Measurements from ENCODE around the gene FNDC3B.

FNDC3B gene

DNA sequence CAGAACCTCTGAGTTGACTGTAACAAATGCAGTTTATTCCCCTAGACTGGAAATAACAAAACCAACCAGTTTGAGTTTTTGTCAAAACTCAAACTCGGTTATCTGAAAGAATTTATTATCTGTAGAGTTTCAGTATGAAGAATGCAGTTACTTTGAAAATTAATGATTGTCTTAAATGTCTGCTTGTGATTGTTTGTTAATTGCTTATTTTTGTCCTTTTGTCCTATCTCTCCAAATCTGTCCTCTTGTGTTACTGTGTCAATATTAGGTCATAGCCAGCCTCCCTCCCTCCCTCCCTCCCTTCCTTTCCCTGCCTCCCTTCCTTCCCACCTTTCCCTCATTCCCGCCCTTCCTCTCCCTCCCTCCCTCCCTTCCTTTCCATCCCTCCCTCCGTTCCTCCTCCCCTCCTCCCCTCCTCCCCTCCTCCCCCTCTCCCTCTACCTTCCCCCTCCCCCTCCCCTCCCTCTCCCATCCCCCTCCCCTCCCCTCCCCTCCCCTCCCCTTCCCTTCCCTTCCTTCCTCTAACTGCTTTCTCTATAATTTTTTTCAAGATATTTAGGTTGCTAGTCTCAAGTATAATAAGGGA, 153.5 kb downstream of the FNDC3B start:
- no peak for DNase-seq (ENCODE audit: low spot score)

DNA sequence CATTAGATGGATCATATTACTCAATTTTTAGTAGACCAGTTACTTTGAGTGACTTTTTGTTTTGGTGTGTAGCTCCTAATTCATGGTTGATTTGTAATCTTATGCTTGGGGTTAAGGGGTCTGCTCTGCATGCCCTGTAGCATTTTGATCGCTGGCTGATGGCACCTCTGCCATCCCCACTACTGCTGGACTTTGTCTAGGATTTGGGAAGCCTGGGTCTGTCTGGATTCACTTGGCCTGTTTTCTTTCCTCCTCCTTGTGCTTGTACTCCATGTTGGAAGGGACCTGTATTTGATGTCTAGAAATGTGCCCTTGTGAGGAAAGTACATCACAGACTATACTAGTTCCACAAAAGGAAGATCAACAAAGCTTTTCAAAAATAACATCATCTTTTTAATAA, 154.1 kb downstream of the FNDC3B start:
- DNase-seq (ENCODE audit: low spot score) = no peak

DNA sequence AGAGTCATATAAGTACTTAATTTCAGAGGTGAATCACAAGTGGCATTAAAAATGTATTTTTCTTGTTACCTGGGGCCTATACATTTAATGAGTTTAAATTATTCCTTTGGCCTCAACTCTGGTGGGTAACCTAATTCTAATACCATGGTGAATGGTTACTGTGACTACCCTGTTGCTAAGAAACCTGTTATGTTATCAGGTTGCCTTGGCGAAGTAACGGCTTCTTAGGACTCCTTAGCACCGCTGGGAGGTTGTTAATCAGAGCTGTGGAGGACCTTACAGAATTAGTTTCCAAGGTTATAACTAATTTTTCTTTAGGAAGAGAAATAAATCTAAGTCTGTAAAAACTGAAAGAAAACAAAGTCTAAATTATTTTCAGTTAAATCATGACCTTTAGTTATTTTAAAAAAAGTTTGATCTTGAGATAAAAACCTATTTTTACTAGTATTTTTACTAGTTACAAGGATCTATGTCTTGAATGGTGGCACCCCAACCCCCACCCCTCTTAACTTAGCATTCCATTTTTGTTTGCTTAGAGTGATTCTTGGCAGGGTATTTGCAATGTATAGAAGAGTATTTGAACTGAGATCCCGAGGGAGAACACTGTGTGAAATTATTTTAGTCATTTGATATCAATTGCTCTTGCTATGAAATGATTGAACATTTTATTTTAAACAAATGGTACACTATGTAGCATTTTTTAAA, 155.5 kb downstream of the FNDC3B start:
- DNase-seq (ENCODE audit: low spot score) = no peak

DNA sequence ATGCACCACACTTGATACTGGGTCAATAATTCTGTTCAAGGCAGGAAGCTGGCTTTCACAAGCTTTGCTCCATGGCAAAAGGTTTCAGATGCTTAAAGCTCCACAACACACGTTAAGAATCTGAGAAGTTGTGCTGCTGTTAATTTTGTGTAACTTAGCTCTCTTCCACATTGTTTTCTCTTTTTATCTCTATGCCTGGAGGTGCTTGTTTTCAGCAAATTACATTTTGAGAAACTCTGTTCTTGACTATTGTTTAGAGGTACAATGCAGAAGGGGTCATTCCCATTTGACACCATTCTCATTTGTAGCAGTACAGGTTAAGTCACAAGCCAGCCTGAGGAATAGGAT, 156.0 kb downstream of the FNDC3B start:
- DNase-seq (ENCODE audit: low spot score) = no peak

DNA sequence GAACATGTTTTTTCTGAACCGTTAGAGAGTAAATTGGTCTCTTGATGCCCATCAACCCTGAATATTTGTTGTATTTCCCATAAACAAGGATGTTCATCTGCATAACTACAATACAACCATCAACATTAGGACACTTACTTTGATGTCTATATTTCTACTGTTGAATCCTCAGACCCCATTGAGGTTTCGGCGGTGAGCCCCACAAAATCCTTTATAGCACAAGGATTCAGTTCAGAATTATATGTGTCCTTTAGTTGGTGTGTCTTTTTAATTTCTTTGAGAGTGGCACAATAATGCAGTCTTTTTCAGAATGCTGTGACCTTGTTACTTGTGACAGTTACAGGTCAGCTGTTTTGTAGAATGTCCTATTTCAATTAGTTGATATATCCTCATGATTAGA, 158.0 kb downstream of the FNDC3B start:
- DNase-seq (ENCODE audit: low spot score) = no peak

DNA sequence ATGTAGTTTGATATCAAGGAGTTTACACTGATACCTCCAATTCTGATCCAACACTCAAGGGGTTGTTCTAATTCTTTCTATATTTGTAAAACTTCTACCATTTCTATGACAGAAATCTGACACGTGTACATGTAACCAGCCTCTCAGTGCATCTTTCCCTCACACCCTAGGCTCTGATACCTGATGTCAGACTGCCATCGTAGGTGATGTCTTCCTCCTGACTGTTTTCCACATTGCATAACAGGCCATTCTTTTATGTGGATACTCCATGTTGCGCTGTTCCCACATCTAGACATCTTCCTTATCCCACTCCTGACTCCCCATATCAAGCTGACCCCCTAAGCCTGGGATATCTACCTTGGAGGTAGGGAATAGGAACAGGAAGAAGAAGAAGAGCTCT, 159.1 kb downstream of the FNDC3B start:
- no peak for DNase-seq (ENCODE audit: low spot score)

DNA sequence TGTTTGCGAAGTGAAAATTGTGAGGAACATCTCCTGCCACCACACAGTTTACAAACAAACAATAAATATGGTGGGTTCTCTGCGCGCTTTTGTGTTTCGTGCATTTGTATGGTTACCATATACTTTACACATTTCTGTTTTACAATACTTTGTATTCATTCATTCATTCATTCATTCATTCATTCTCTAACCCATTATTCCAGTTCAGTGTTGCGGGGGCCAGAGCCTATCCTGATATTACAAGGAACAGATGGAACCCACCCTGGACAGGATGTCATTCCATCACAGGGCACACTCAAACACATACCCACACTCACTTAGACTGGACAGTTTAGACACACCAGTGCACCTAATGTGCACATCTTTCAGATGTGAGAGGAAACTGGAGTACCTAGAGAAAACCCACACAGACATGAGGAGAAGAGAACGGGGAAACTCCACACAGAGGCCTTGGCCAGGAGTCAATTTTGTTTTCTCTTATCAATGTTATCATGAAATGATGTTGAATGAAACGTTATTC, 160.5 kb downstream of the FNDC3B start:
- no peak for DNase-seq (ENCODE audit: low spot score)

DNA sequence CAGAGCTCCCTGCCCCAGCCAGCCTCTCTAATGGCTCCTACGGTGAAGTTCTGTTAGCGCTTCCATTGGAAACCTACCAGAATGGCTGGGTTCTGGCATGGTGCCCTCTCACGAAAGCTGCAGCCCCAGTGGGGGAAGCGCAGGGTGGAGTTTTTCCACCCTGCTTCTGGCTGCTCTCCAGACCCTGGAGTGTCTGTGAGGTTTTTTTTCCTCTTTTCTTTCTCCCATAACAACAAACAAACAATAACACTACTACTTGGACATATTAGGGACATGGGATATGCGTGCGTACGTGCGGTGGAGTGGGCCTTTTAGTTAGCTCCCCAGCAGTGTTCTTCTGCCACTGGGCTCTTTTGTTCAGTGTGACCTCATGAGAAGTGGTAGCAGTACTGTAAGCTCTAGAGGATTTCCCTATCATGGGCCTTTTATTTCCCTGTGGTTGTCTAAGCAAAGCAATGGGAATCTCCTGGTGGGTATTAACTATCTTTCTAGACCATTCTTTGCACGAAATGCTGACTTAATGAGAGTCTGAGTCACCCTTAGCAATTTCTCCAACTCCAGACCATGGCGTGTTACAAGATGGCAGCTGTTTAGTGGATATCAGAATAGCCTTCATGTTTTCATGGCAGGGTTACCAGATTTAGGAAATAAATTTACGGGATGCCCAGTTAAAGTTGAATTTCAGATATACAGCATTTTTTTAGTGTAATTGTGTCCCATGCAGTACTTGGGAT, 161.9 kb downstream of the FNDC3B start:
- DNase-seq (ENCODE audit: low spot score) = peak; percentile 34

DNA sequence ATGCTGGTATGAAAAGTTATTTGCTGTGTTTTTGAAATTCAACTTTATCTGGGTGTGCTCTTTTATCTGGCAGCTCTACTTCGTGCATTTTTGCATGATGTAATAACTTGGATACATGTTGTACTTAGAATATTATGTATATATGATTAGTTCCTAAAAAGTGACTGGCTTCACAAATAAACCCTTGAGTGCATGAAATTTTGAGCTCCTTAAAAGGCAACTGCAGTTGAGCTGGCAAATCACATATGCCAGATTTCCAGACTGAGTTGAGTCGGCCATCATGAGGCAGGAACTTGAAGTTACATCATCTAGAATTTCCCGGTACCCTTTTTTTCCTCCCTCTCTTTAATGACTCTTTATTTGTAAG, 162.5 kb downstream of the FNDC3B start:
- no peak for DNase-seq (ENCODE audit: low spot score)

DNA sequence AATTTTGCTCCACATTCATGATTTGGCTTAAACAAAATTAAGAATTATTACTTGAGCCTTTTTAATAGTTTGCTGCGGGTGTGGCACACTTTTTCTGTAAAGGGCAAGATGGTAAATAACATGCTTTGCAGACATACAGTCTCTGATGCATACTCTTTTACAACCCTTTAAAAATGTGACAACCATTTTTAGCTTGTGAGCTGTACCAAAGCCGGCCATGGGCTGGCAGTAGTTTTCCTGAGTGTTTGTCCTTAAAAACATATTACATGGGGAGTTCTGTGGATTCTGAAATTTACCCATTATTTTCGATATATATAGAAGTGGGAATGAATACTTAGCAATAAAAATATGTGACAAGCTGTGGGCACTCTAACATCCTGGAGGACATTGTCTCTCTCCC, 163.4 kb downstream of the FNDC3B start:
- no peak for DNase-seq (ENCODE audit: low spot score)

DNA sequence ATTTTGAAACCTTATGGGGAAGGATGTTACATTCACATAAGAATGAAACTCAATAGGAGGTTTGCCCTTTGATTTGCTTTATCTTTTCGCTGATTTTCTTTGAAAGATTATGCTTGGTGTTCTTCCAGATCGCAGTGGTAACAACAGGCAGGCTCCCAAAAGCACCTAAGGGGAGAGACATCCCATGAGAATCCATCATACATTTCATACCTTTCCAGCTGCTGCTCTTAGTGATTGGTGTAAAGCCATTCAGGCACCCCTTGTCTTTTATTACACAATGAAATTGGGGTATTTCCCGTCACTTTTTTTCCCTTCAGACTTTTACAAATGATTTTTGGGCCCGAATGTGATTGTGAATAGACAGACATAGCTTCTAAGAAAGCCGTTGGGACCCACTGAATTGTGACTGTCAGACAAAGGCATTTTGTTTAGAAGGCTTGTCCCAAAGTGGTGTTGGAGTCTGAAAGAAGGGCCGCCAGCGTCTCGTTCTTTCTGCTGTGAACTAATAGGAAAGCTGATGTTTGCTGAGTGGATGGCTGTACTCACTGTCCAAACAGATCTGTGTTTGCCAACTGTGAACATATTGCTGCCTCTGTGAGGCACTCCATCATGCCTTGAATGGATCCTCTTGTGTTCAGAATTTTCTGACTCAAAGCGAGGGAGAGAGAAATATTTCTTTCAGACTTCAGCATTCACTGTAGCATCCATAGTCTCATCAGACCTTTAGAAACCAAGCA, 164.3 kb downstream of the FNDC3B start:
- no peak for DNase-seq (ENCODE audit: low spot score)

DNA sequence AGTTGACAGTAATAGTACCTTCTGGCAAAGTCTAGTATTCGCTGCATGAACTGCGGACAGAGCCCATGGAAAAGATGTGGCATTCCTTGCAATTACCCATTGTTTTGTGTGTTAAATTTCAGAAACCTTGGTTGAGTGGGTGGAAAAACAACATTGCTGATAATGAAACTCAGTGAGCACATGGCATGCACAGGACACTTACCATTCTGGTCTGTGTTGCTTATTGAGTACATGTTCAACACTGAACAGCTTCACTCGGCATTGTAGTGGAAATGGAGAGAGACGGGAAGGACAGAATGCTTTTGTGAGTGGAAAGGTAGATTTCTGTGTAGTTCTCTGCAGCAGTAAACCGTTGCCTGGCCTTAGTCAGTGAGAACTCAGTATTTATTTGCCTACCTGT, 165.3 kb downstream of the FNDC3B start:
- no peak for DNase-seq (ENCODE audit: low spot score)

DNA sequence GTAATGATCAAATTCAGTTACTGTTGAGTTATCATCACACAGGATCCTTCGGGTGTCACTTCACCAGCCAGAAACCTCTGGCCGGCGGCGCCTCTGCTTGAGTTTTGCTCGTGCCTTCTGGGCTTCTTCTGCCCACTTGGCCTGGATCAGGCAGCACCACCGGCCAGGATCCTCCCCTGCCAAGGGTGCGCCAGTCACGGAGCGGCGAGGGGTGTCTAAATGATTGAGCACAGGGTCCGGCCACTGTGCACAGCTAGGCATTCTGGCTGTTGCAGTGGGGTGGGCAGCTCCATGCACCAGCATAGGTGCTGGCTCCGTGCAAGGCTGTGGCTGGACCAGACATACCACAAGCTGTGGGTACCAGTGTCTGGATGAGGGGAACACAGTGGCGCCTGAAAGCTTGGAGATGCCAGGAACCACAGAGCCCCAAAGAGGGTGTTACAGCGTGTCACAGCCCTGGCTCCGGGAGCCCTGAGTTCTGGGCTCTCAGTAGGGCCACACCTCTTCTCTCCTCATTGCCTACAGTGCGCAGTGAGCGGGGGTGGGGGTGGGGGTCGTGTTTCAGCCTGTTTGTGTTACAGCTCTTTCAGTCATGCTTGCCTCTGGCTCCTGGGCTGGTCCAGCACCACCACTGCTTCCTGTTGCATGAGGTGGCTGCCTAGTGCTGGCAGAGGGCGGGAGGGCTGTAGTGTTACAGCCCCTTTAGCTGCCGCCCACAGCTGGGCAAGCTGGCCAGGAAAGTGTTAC, 169.4 kb downstream of the FNDC3B start:
- DNase-seq (ENCODE audit: low spot score) = no peak

DNA sequence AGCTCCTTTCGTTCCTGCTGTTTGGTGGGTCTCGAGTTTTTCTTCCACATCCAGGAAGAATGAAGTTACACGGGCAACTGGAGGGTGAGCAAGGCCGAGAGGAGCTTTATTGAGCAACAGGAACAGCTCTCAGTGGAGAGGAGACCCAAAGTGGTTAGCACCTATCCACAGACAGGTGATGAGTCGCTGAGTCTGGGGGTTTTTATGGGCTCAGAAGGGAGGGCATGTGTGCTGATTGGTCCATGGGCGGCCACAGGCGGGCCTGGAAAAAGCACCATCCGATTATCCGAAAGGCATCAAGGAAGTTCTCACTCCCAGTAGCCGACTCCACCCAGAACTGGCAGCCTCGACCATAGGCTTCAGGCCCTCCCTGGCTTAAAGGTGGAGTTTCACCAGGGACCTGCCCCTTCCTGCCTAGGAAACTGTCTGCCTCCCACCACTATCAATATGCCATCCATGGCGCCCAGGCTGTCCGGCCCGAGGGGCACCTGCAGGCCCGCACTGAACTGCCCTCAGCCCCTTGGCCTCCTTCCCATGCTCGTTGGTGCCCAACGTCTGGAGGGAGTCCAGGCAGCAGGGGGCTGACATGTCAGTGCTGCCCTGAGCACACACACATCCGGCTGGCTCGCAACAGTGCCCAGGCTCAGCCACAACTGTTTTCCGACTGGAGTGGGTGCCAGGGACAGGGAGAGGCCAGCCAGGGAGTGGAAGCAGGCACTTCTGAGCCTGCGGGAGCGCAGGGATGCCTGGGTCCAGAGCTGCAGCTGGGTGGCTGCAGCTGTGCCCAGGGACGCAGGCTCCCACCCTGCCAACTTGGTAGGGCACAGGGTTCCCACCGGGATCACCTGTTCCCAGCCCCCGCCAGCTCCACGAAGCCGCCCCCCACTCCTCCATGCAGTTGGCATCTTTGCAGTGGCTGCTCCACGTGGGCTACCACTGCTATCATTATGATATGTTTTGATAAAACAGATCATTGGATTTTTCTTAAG, 170.2 kb downstream of the FNDC3B start:
- DNase-seq (ENCODE audit: low spot score) = no peak

DNA sequence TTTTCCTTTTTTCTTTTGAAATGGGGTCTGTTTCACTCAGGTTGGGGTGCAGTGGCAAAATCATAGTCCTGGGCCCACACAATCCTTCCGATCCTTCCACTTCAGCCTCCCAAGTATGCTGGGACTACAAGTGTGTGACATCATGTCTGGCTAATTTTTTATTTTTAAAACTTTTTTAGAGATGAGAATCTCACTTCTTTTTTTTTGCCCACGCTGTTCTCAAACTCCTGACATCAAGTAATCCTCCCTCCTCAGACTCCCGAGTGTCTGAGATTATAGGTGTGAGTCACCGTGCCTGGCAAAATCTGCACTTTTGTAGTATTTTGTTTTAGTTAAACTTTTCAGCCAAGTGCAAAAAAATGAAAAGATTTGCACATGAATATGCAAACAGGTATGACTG, 171.0 kb downstream of the FNDC3B start:
- DNase-seq (ENCODE audit: low spot score) = no peak

DNA sequence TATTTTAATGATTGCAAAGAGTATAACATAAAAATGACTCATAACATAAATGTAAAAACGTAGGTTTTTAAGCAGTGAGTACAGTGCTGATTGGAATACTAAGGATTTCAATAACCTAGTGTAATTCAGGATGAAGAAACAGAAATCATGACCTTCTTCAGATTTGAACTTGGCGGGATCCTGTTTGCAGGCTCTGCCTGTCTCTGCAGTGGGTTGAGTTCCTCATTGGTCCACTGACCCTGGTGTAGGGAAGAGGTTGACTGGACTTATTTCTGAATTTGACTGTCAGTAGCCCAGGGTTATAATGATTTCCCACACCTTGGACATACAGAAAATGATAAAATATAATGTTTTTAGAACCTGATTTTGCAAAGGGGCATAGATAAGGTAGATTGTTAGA, 171.7 kb downstream of the FNDC3B start:
- DNase-seq (ENCODE audit: low spot score) = no peak

DNA sequence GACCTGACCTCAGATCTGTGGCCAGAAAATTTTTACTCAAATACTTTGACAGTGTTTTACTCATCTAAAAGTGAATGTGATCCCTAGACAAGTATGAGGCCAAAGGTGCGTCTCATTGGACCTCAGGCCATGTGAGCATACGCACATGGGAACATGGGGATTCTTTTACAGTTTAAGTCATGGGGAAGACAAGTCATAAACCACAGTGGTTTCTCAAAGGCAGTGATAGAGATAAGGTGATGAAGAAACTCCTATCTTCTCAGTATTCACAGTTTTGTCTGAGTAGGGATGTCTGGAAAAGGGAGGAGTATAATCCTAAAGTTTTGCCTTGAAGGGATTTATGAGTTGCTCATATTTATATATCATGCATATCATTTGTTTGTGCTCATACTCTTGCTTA, 173.8 kb downstream of the FNDC3B start:
- no peak for DNase-seq (ENCODE audit: low spot score)

DNA sequence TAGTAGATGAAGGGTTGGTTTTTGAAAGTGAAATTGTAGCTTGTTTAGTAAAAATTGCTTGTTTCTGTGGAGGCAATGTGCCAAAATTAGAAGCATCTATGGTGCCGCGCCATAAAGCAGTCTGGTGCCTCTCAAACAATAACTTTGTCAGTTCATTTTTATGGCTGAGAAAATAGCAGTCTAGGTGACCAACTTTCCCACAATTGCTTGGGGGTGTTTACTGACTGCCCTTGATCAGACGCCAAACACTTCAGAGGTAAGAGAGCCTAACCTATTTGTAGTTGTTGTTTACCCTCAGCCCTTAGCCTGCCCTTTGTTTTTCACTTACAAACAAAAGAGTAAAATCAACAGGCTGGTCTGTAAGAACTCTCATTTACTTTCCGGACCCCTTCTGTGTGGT, 174.5 kb downstream of the FNDC3B start:
- DNase-seq (ENCODE audit: low spot score) = no peak

DNA sequence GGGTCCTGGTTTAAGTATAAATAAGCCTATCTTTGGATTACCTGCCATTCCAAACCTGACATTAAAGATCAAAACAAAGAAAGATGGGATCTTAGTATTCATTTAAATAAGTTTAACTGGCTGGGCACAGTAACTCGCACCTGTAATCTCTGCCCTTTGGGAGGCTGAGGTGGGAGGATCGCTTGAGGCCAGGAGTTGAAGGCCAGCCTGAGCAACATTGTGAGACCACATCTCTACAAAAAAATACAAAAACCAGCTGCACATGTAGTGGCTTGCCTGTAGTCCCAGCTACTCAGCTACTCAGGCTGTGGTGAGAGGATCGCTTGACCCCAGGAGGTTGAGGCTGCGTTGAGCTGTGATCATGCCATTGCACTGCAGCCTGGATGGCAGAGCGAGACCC, 176.9 kb downstream of the FNDC3B start:
- DNase-seq (ENCODE audit: low spot score) = no peak

DNA sequence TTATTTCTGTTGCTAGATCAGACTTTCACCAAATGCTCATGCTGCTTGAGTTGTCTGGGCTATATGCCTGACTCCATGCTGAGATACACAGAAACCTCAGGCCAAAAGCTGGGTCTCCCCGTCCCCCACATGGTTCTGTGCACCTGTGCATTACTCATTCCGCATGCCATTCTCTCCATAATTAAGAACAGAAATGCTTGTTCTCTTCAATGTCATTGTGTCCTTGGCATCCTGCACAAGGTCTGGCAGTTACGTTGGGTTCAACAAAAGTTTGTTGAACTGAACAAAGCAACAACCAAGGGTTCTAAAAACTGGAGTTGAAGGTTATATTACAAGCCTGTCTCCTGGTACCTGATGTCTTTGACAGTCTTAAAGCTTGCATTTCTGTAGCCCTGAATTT, 177.5 kb downstream of the FNDC3B start:
- no peak for DNase-seq (ENCODE audit: low spot score)

DNA sequence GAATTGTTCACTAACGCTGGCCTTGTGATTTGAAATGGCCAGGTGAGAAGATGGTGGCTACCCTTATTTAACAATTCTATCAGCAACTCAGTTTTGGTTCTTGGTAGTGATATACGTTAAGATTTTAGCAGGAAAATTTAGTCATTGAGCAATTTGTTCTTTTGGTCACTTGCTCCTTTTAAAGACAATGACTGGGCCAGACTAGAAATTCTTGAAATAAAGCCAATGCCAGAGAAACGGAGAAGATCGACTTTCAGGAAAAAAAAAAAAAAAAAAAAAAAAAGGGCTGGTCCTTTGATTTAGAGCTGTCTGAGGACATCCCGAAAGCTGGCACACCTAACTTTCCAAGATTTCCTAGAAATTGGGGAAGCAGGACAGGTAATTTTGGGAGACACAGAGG, 178.5 kb downstream of the FNDC3B start:
- DNase-seq (ENCODE audit: low spot score) = no peak

Measured in hematopoietic multipotent progenitor cell treated with erythropoietin and hydrocortisone succinate and interleukin-3 and kit ligand, for 17 days (in vitro differentiated cells).